IPS DF 6.9 (cell line): Measurements from ENCODE around the gene CRYBG2.
"Not testable (repeated sequence)": the region's sequence is repeated elsewhere in the genome, so short reads cannot be mapped to it uniquely, and the experiment has no call there.

Source experiments
- DNase-seq: peaks from one replicate; pipeline ENCODE4 v3.0.0-alpha.2; 2013; ENCODE audit warnings: low read depth, low spot score
- H3K27ac ChIP-seq: one replicate; pipeline ENCODE4 v1.5.1; 2013; ENCODE audit warnings: low read length, control low read depth
- H3K27me3 ChIP-seq: 2 replicates; pipeline ENCODE4 v1.6.1; 2013; ENCODE audit warnings: mild to moderate bottlenecking, low read length; ENCODE audit not compliant: control insufficient read depth, insufficient read depth
- H3K36me3 ChIP-seq: 2 replicates; pipeline ENCODE4 v1.6.1; 2013; ENCODE audit warnings: low read length; ENCODE audit not compliant: control insufficient read depth, insufficient read depth
- H3K4me1 ChIP-seq: 2 replicates; pipeline ENCODE4 v1.6.1; 2013; ENCODE audit warnings: low read length; ENCODE audit not compliant: control insufficient read depth, insufficient read depth
- H3K4me3 ChIP-seq: 2 replicates; pipeline ENCODE4 v1.5.1; 2013; ENCODE audit warnings: mild to moderate bottlenecking, low read length
- H3K9me3 ChIP-seq: 2 replicates; pipeline ENCODE4 v1.6.1; 2013; ENCODE audit warnings: low read length, inconsistent platforms; ENCODE audit not compliant: control insufficient read depth, insufficient read depth
- WGBS: extraction: QIAGEN DNeasy Blood & Tissue Kit; methylation state at CpG from one replicate; pipeline ENCODE4 v1.1.7; 2013; ENCODE audit warnings: mixed read lengths, missing lambda C conversion rate; ENCODE audit not compliant: insufficient read length, insufficient coverage; 5-methylcytosine and 5-hydroxymethylcytosine counted together

Gene CRYBG2

GRCh38 chr1:26293911-26294463 lies 59.9 kb downstream of the CRYBG2 start:
- Histone ChIP-seq H3K4me1 (peaks cover 9% of the 10 kb centered on the region), H3K4me3 (no peak overlapping the region), H3K27me3 (no peaks in the 10 kb centered on the region), H3K36me3 (no peaks in the 10 kb centered on the region), H3K27ac (no peak overlapping the region), H3K9me3 (no peaks in the 10 kb centered on the region)
- no CpG with 5 or more reads among the region's 11 CpGs for WGBS
- no peak for DNase-seq

DNA sequence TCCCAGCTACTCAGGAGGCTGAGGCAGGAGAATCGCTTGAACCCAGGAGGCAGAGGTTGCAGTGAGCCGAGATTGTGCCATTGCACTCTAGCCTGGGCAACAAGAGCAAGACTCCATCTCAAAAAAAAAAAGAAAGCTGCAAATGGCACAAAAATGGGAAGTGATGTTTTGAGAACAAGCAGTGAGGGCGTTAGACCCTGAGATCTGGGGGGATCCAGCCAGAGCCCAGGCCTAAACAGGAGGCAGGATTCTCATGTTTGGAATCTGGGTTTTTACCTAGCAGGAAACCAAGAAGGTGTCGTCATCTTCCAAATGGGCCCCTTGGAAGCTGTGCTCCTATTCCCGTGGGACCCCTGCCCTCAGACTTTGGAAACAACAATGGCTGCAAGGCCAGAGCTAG lies 61.2 kb downstream of the CRYBG2 start:
- H3K4me1 ChIP-seq, H3K4me3 ChIP-seq, H3K9me3 ChIP-seq, H3K27ac ChIP-seq, DNase-seq, H3K27me3 ChIP-seq, H3K36me3 ChIP-seq: not testable (repeated sequence)
- WGBS, result no CpG with 5 or more reads among the region's 5 CpGs

DNA sequence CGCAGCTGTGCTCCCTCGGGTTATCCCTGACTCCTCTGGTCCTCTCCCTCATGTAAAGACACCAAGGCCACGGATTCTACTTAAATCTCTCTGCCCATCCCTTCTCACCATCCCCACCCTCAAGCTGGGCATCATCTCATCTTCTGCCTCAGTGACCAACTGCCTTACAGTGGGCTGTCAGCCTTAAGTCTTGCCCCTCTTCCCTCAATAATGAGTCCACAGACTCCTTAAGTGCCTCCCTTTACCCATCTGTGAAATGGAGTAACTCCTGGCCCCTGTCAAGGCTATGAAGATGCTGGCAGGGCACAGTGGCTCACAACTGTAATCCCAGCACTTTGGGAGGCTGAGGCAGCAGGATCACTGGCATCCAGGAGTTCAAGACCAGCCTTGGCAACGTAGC lies 62.0 kb downstream of the CRYBG2 start:
- no peaks in the 10 kb centered on the region for H3K27me3 ChIP-seq
- H3K27ac ChIP-seq, result no peak overlapping the region
- WGBS, result no CpG with 5 or more reads among the region's 4 CpGs
- no peaks in the 10 kb centered on the region for H3K9me3 ChIP-seq
- no peak overlapping the region for H3K4me3 ChIP-seq
- H3K4me1 ChIP-seq, result peaks cover 9% of the 10 kb centered on the region
- H3K36me3 ChIP-seq, result no peaks in the 10 kb centered on the region
- DNase-seq, result no peak

- no peaks in the 10 kb centered on the region for H3K9me3 ChIP-seq
- H3K4me1 ChIP-seq, result peaks cover 9% of the 10 kb centered on the region
- no peak overlapping the region for H3K4me3 ChIP-seq
- no peaks in the 10 kb centered on the region for H3K27me3 ChIP-seq
- no peaks in the 10 kb centered on the region for H3K36me3 ChIP-seq
- no CpG with 5 or more reads among the region's 3 CpGs for WGBS
- no peak for DNase-seq
- H3K27ac ChIP-seq, result no peak overlapping the region
Observed at GRCh38 chr1:26291433-26291832, 62.5 kb downstream of the CRYBG2 start.

DNA sequence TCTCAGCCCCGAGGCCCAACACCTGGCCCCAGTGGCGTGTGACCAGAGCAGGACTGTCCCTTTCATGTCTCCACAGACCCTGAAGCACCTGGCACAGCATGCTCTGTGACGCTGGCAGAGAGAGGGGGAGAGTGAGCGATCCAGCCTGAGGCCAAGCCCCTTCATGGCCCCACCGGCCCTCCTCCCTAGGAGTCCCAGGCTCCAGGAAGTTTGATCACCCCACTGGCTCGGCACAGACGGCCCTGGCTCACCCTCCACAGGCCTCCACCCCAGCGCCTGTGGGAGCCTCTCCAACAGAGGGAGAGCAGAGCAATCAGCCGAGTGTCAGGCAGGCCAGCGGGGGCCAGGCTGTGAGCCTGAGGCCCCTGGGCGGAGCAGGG lies 63.1 kb downstream of the CRYBG2 start:
- WGBS, result no CpG with 5 or more reads among the region's 11 CpGs
- no peak overlapping the region for H3K27ac ChIP-seq

GRCh38 chr1:26290122-26290881 lies 63.6 kb downstream of the CRYBG2 start:
- WGBS, result no CpG with 5 or more reads among the region's 11 CpGs
- Histone ChIP-seq H3K27me3 (no peaks in the 10 kb centered on the region), H3K9me3 (no peaks in the 10 kb centered on the region), H3K27ac (no peak overlapping the region), H3K4me1 (peaks cover 11% of the 10 kb centered on the region), H3K4me3 (no peak overlapping the region), H3K36me3 (no peaks in the 10 kb centered on the region)
- no peak for DNase-seq

More for the DNA sequence above, 63.1 kb downstream of the CRYBG2 start:
- Histone ChIP-seq H3K36me3 (no peaks in the 10 kb centered on the region), H3K4me1 (peaks cover 9% of the 10 kb centered on the region), H3K9me3 (no peaks in the 10 kb centered on the region), H3K27me3 (no peaks in the 10 kb centered on the region), H3K4me3 (no peak overlapping the region)
- DNase-seq, result no peak

DNA sequence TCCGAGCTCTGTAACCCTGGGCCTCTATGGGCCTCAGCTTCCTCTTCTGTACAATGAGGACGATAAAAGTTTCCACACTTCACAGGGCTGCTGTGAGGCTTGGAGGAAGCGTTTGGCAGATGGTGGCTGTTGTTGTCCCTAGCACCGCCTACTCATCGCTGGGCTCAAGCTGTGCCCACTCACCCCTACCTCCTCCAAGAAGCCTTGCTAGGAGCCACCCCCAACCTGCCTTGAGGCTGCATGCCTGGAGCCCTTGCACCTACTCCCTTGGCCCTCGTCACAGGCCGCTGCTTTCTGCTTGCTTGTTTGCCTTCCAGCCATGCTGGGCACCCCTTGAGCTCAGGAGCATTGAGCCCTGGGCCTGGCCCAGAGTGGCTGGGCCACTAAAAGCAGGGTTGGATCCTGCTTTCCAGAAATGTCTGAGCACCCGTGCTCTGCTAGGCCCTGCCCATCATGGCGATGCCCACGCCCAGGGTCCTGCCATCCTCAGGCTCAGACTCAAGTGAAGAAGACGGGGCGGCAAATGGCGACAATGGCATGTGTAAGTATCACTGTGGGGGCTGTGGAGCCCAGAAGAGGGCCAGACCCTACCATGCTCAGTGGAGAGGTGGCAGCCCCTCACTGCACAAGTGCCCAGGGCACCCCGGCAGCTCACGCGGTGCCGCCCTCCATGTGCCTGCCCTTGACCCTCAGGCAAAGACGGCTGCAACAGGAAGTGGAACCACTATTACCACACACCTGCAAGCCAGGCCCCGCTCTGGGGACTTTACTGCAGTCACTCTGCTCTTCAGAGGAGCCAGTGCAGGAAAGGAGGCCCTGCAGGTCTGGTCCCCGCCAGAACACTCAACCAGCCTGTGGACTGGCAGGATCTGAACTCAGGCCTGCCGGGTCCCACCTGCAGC lies 64.5 kb downstream of the CRYBG2 start:
- no CpG with 5 or more reads among the region's 21 CpGs for WGBS
- Histone ChIP-seq H3K4me1 (peaks cover 13% of the 10 kb centered on the region), H3K36me3 (no peaks in the 10 kb centered on the region), H3K27me3 (no peaks in the 10 kb centered on the region), H3K4me3 (no peak overlapping the region), H3K9me3 (no peaks in the 10 kb centered on the region), H3K27ac (no peak overlapping the region)
- DNase-seq, result no peak

GRCh38 chr1:26288311-26288941 lies 65.5 kb downstream of the CRYBG2 start:
- Histone ChIP-seq H3K36me3 (no peaks in the 10 kb centered on the region), H3K9me3 (no peaks in the 10 kb centered on the region), H3K27ac (no peak overlapping the region), H3K4me1 (peaks cover 13% of the 10 kb centered on the region), H3K27me3 (no peaks in the 10 kb centered on the region), H3K4me3 (no peak overlapping the region)
- no CpG with 5 or more reads among the region's 5 CpGs for WGBS
- DNase-seq, result no peak

DNA sequence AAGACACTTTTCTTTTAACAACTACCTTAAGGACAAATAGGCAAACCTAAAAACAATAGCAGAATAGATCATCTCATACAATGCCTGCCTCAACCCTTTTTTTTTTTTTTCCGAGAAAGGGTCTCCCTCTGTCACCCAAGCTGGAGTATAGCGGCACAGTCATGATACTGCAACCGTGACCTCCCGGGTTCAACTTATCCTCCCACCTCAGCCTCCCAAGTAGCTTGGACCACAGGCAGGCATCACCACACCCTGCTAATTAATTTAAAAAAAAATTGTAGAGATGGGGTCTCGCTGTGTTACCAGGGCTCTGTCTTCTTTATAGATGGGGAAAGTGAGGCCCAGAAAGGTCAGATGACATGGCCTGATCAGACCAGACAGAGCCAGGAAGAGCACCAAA lies 66.1 kb downstream of the CRYBG2 start:
- Histone ChIP-seq H3K36me3 (no peaks in the 10 kb centered on the region), H3K27ac (no peak overlapping the region), H3K4me1 (peaks cover 13% of the 10 kb centered on the region), H3K9me3 (no peaks in the 10 kb centered on the region), H3K4me3 (no peak overlapping the region), H3K27me3 (no peaks in the 10 kb centered on the region)
- no peak for DNase-seq
- no CpG with 5 or more reads among the region's 5 CpGs for WGBS

DNA sequence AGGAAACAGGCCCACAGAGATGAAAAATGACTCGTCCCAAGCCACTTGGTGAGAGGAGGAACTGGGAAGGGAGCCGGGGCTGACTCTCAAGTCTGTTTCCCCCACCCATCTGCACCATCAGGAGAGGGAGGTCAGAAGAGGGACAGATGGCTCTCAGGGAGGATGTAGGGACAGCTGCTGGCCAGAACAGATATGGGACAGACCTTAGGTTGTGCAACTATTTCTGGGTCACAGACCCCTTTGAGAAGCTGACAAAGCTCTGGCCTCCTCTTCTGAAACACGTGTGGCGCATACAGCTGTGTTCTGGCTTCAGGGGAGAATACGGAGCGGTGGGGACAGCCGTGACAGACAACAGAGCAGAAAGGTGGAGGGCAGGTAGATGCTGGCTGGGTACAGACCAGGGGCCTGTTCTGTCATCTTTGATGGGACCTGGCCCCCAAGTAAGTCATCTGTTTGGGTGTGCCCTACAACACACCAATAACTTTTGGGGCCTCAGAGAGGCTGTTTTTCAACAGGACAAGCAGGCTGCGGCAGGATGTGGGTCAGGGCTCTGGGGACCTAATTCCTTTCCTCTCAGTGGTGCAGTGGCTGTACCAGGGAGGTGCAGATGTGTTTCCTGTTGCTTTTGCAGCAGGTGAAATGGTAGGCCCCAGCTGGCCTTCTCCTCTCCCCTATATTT lies 66.8 kb downstream of the CRYBG2 start:
- no peaks in the 10 kb centered on the region for H3K9me3 ChIP-seq
- no peak for DNase-seq
- no peak overlapping the region for H3K27ac ChIP-seq
- no peak overlapping the region for H3K4me3 ChIP-seq
- no peaks in the 10 kb centered on the region for H3K27me3 ChIP-seq
- H3K36me3 ChIP-seq, result no peaks in the 10 kb centered on the region
- H3K4me1 ChIP-seq, result peaks cover 19% of the 10 kb centered on the region
- no CpG with 5 or more reads among the region's 8 CpGs for WGBS
